Activated T-cell treated with anti-CD3 and anti-CD28 coated beads for 1 hour (primary cell): ENCODE results near the gene SPTLC3.

Experiments
- DNase-seq: peaks from one replicate; pipeline ENCODE4 v3.0.0-alpha.2; 2020; ENCODE audit warnings: low read depth

Gene SPTLC3

GRCh38 chr20:13140775-13141174, 132.0 kb downstream of the SPTLC3 start:
- no peak for DNase-seq

- no peak for DNase-seq
Measured at GRCh38 chr20:13141546-13141945, 132.8 kb downstream of the SPTLC3 start.

GRCh38 chr20:13142143-13142542, 133.4 kb downstream of the SPTLC3 start:
- no peak for DNase-seq

- no peak for DNase-seq
Measured at GRCh38 chr20:13147071-13147963, 138.5 kb downstream of the SPTLC3 start.

GRCh38 chr20:13147971-13148370, 139.2 kb downstream of the SPTLC3 start:
- DNase-seq: no peak

- DNase-seq: no peak
Measured at GRCh38 chr20:13148402-13148801, 139.6 kb downstream of the SPTLC3 start.

GRCh38 chr20:13148961-13149360, 140.2 kb downstream of the SPTLC3 start:
- DNase-seq: no peak

- no peak for DNase-seq
Measured at GRCh38 chr20:13149371-13150105, 140.8 kb downstream of the SPTLC3 start.

GRCh38 chr20:13158369-13158768, 149.6 kb downstream of the SPTLC3 start:
- no peak for DNase-seq

GRCh38 chr20:13159889-13160288, 151.1 kb downstream of the SPTLC3 start:
- no peak for DNase-seq

GRCh38 chr20:13165203-13165602, 156.4 kb downstream of the SPTLC3 start:
- no peak for DNase-seq

GRCh38 chr20:13166011-13166410, 157.2 kb downstream of the SPTLC3 start:
- no peak for DNase-seq

- no peak for DNase-seq
Measured at GRCh38 chr20:13166437-13166836, 157.7 kb downstream of the SPTLC3 start.

- no peak for DNase-seq
Measured at GRCh38 chr20:13169086-13169485, 160.3 kb downstream of the SPTLC3 start.

- no peak for DNase-seq
Measured at GRCh38 chr20:13170771-13171170, 162.0 kb downstream of the SPTLC3 start.

GRCh38 chr20:13173201-13173600, 164.4 kb downstream of the SPTLC3 start:
- DNase-seq: no peak

- DNase-seq: no peak
Measured at GRCh38 chr20:13174402-13174801, 165.6 kb downstream of the SPTLC3 start.

- DNase-seq: no peak
Measured at GRCh38 chr20:13180986-13181889, 172.5 kb downstream of the SPTLC3 start.

- no peak for DNase-seq
Measured at GRCh38 chr20:13183005-13183404, 174.2 kb downstream of the SPTLC3 start.

- no peak for DNase-seq
Measured at GRCh38 chr20:13186043-13186774, 177.4 kb downstream of the SPTLC3 start.

- no peak for DNase-seq
Measured at GRCh38 chr20:13187899-13188298, 179.1 kb downstream of the SPTLC3 start.

- DNase-seq: no peak
Measured at GRCh38 chr20:13199279-13199678, 190.5 kb downstream of the SPTLC3 start.
